HEK293 (cell line): ENCODE results near the gene PGAP1.

Experiments used
- CTCF ChIA-PET: fragments of 350-600 bp; formaldehyde crosslinking; extraction: SDS; loops from one replicate; lab custom pipeline; 2021; ENCODE audit warnings: antibody characterized with exemption; lab: Yijun Ruan, JAX
- POLR2A ChIA-PET: fragments of 300-600 bp; formaldehyde crosslinking; extraction: SDS; loops from one replicate; lab custom pipeline; 2020; ENCODE audit warnings: antibody characterized with exemption, inconsistent platforms; lab: Yijun Ruan, JAX
- H3K27ac ChIP-seq: fragments of 200-500 bp; sonication (Bioruptor generic); 2 replicates; pipeline ENCODE4 v1.5.1; 2014; ENCODE audit warnings: low read depth, low read length, control low read depth, inconsistent platforms; ENCODE audit errors: extremely low read depth
- H3K36me3 ChIP-seq, 2 experiments: fragments of 200-500 bp in 1 of 2; sonication (Bioruptor generic) in 1 of 2; 1 replicate in 1 of 2; 2 replicates in 1 of 2; pipeline ENCODE4 v1.5.1; 2014 to 2017; ENCODE audit warnings: inconsistent platforms in 2 of 2, low read length in 2 of 2; ENCODE audit not compliant: control insufficient read depth in 2 of 2, insufficient read depth in 1 of 2
- H3K4me1 ChIP-seq: fragments of 200-500 bp; sonication (Bioruptor generic); 2 replicates; pipeline ENCODE4 v1.5.1; 2014; ENCODE audit warnings: mild to moderate bottlenecking, low read length, inconsistent platforms; ENCODE audit not compliant: control insufficient read depth, insufficient read depth
- H3K4me3 ChIP-seq: 2 replicates; pipeline ENCODE4 v1.5.1; 2011; ENCODE audit warnings: low read depth, mild to moderate bottlenecking, control low read depth, low read length, moderate library complexity
- H3K9me3 ChIP-seq: fragments of 200-500 bp; sonication (Bioruptor generic); 2 replicates; pipeline ENCODE4 v1.5.1; 2014; ENCODE audit warnings: low read depth, low read length, inconsistent platforms; ENCODE audit not compliant: control insufficient read depth, insufficient read depth
- KLF10 ChIP-seq: fragments of 450-650 bp; IDR thresholded peaks from 2 replicates; pipeline ENCODE4 v1.5.1; 2018; ENCODE audit warnings: missing biosample characterization, mild to moderate bottlenecking, missing genetic modification characterization
- KLF7 ChIP-seq: fragments of 450-650 bp; formaldehyde crosslinking; IDR thresholded peaks from 2 replicates; pipeline ENCODE4 v1.5.1; 2016; ENCODE audit warnings: missing biosample characterization, missing genetic modification characterization, borderline replicate concordance
- MZF1 ChIP-seq: fragments of 450-650 bp; formaldehyde crosslinking; IDR thresholded peaks from 2 replicates; pipeline ENCODE4 v1.5.1; 2017; ENCODE audit warnings: missing biosample characterization, missing genetic modification characterization, borderline replicate concordance
- ZBTB26 ChIP-seq: fragments of 450-650 bp; formaldehyde crosslinking; optimal IDR thresholded peaks from 2 replicates; pipeline ENCODE3; 2016; ENCODE audit warnings: missing biosample characterization, mild to moderate bottlenecking, missing genetic modification characterization
- ZEB2 ChIP-seq: fragments of 450-650 bp; formaldehyde crosslinking; IDR thresholded peaks from 2 replicates; pipeline ENCODE4 v1.5.1; 2016; ENCODE audit warnings: missing biosample characterization, missing genetic modification characterization
- ZNF114 ChIP-seq: fragments of 450-650 bp; formaldehyde crosslinking; IDR thresholded peaks from 2 replicates; pipeline ENCODE4 v1.5.0; 2017; ENCODE audit warnings: missing biosample characterization, missing genetic modification characterization
- ZNF140 ChIP-seq: fragments of 450-650 bp; formaldehyde crosslinking; IDR thresholded peaks from 2 replicates; pipeline ENCODE4 v1.5.1; 2016; ENCODE audit warnings: missing biosample characterization, missing genetic modification characterization
- ZNF155 ChIP-seq: fragments of 450-650 bp; formaldehyde crosslinking; IDR thresholded peaks from 2 replicates; pipeline ENCODE4 v1.5.1; 2016; ENCODE audit warnings: missing biosample characterization, missing genetic modification characterization
- ZNF169 ChIP-seq: fragments of 450-650 bp; formaldehyde crosslinking; IDR thresholded peaks from 2 replicates; pipeline ENCODE4 v1.5.1; 2016; ENCODE audit warnings: missing biosample characterization, missing genetic modification characterization
- ZNF214 ChIP-seq: fragments of 450-650 bp; formaldehyde crosslinking; IDR thresholded peaks from 2 replicates; pipeline ENCODE4 v1.5.1; 2017; ENCODE audit warnings: missing biosample characterization, mild to moderate bottlenecking, missing genetic modification characterization, borderline replicate concordance
- ZNF223 ChIP-seq: fragments of 450-650 bp; formaldehyde crosslinking; IDR thresholded peaks from 2 replicates; pipeline ENCODE4 v1.5.1; 2016; ENCODE audit warnings: missing biosample characterization, missing genetic modification characterization
- ZNF362 ChIP-seq: fragments of 450-650 bp; formaldehyde crosslinking; IDR thresholded peaks from 2 replicates; pipeline ENCODE4 v1.5.1; 2016; ENCODE audit warnings: missing biosample characterization, missing genetic modification characterization
- ZNF404 ChIP-seq: fragments of 450-650 bp; formaldehyde crosslinking; IDR thresholded peaks from 2 replicates; pipeline ENCODE4 v1.5.1; 2017; ENCODE audit warnings: missing biosample characterization, missing genetic modification characterization
- ZNF426 ChIP-seq: fragments of 450-650 bp; formaldehyde crosslinking; IDR thresholded peaks from 2 replicates; pipeline ENCODE4 v1.5.1; 2017; ENCODE audit warnings: missing biosample characterization, missing genetic modification characterization, mild to moderate bottlenecking, inconsistent platforms, moderate library complexity
- ZNF501 ChIP-seq: fragments of 450-650 bp; formaldehyde crosslinking; IDR thresholded peaks from 2 replicates; pipeline ENCODE4 v1.5.1; 2016; ENCODE audit warnings: missing biosample characterization, missing genetic modification characterization
- ZNF580 ChIP-seq: fragments of 450-650 bp; formaldehyde crosslinking; IDR thresholded peaks from 2 replicates; pipeline ENCODE4 v1.5.1; 2016; ENCODE audit warnings: missing biosample characterization, missing genetic modification characterization
- ZNF660 ChIP-seq: fragments of 450-650 bp; IDR thresholded peaks from 2 replicates; pipeline ENCODE4 v1.5.1; 2018; ENCODE audit warnings: missing biosample characterization, mild to moderate bottlenecking, missing genetic modification characterization
- ZNF701 ChIP-seq: fragments of 450-650 bp; formaldehyde crosslinking; IDR thresholded peaks from 2 replicates; pipeline ENCODE4 v1.5.1; 2016; ENCODE audit warnings: missing biosample characterization, missing genetic modification characterization
- ZNF776 ChIP-seq: fragments of 450-650 bp; formaldehyde crosslinking; IDR thresholded peaks from 2 replicates; pipeline ENCODE4 v1.5.0; 2017; ENCODE audit warnings: missing biosample characterization, missing genetic modification characterization, borderline replicate concordance
- ZNF785 ChIP-seq: fragments of 450-650 bp; formaldehyde crosslinking; IDR thresholded peaks from 2 replicates; pipeline ENCODE4 v1.5.1; 2016; ENCODE audit warnings: missing biosample characterization, missing genetic modification characterization
- ZNF791 ChIP-seq: fragments of 450-650 bp; formaldehyde crosslinking; IDR thresholded peaks from 2 replicates; pipeline ENCODE4 v1.5.1; 2016; ENCODE audit warnings: missing biosample characterization, missing genetic modification characterization
- ZSCAN16 ChIP-seq: fragments of 450-650 bp; formaldehyde crosslinking; IDR thresholded peaks from 2 replicates; pipeline ENCODE4 v1.5.1; 2016; ENCODE audit warnings: missing biosample characterization, missing genetic modification characterization
- ZSCAN30 ChIP-seq: fragments of 450-650 bp; IDR thresholded peaks from 2 replicates; pipeline ENCODE4 v1.5.1; 2018; ENCODE audit warnings: missing biosample characterization, mild to moderate bottlenecking, missing genetic modification characterization, moderate library complexity
- TF ChIP-seq, protein P1 (sequence below): fragments of 450-650 bp; formaldehyde crosslinking; IDR thresholded peaks from 2 replicates; pipeline ENCODE4 v1.5.1; 2016; ENCODE audit warnings: missing biosample characterization, missing genetic modification characterization

The PGAP1 gene

DNA sequence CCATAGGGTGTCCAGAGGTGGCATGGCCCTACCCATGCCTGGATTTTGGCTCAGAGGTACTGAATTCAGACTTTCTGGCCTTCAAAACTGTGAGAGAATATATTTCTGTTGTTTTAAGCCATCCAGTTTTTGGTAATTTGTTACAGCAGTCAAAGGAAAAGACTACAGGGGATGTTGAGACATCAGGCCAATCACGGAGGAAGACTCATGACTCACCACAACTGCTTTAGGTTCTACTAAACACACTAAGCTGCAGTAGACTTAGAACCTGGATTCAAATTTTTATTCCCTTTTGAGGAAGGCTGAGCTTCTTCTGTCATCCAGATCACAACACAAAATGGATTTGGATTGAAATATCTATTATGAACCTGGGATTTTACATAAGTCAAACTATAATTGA is 105.3 kb downstream of the PGAP1 start (continued):
- TF ChIP-seq ZNF114 (tag by site-specific recombination) (no peak), ZNF214 (tag by site-specific recombination) (no peak), ZSCAN16 (tag by site-specific recombination) (no peak)

DNA sequence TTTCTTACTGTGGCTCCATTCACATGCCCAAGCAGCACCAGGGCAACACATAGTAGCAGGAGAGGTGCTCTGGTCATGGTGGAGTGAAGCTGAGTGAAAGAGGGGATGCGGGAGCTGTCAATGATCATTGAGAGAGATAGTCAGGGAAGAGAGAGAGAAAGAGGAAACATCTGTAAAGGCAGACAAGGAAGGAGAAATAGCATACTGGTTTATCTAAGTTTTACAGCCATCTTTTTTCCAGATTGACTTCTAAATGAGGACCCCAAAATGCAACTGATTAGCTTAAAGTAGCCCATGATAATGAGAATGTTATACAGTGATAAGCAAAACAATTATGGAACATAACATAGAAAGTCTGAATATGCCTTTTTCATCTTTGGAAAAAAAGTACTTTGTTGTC is 117.2 kb downstream of the PGAP1 start, which contains the start of gene C2orf66:
Gene C2orf66, minus strand, starts transcription at position 96 of the 400 bp plus-strand sequence. Its CDS starts 19 bp downstream, at position 77.
- Histone ChIP-seq H3K4me1 (no peaks in the 10 kb centered on the region), H3K27ac (no peak within 1 kb of the TSS), H3K36me3 (no peaks in the 10 kb centered on the region), H3K9me3 (no peaks in the 10 kb centered on the region), H3K4me3 (no peak within 1 kb of the TSS)
- ChIA-PET CTCF (no interaction called here), POLR2A (no interaction called here)
- TF ChIP-seq ZNF701, result no peak
- TF ChIP-seq ZNF362 (tag by site-specific recombination), result no peak
- TF ChIP-seq MZF1 (tag by site-specific recombination), result no peak
- no peak for TF ChIP-seq KLF7
- no peak for TF ChIP-seq ZNF580 (tag by site-specific recombination)
- no peak for TF ChIP-seq ZNF223
- no peak for TF ChIP-seq ZNF155 (tag by site-specific recombination)
- TF ChIP-seq ZNF660 (tag by site-specific recombination), result no peak
- no peak for TF ChIP-seq ZNF426 (tag by site-specific recombination)

DNA sequence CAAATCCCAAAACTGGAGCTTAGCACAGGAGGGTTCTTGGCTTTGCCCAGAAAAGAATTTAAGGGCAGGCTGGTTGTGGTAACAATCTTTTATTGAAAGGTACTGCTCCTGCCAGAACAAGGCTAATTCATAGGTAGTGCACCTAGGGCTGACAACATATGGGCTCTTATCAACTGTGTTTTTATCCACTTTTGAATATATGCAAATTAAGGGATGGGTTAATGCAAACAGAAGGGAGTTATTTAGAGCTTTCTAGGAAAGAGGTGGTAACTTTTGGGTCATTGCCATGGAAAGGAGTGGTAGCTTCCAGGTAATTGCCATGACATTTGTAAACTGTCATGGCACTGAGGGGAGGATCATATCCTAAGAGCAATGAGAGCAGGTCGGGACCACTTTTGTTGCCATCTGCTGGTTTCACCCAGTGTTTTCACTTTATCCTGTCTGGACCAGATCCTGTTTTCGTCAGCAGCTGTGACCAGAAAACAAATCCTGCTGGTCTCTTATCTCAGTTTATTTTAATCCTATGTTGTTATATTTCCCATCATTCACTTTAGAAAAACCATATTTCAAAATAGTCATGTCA is 118.3 kb downstream of the PGAP1 start:
- Histone ChIP-seq H3K4me1 (no peaks in the 10 kb centered on the region), H3K4me3 (no peak overlapping the region), H3K27ac (no peak overlapping the region), H3K36me3 (no peaks in the 10 kb centered on the region), H3K9me3 (no peaks in the 10 kb centered on the region)
- ChIA-PET CTCF (interaction anchor here (0.8 kb wide), 1 partner anchor 510 kb away, joined by 3 read pairs; no protein-coding TSS in a partner anchor), POLR2A (no interaction called here)
- TF ChIP-seq, protein P1, sequence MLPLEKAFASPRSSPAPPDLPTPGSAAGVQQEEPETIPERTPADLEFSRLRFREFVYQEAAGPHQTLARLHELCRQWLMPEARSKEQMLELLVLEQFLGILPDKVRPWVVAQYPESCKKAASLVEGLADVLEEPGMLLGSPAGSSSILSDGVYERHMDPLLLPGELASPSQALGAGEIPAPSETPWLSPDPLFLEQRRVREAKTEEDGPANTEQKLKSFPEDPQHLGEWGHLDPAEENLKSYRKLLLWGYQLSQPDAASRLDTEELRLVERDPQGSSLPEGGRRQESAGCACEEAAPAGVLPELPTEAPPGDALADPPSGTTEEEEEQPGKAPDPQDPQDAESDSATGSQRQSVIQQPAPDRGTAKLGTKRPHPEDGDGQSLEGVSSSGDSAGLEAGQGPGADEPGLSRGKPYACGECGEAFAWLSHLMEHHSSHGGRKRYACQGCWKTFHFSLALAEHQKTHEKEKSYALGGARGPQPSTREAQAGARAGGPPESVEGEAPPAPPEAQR (tag by site-specific recombination), result no peak
- TF ChIP-seq ZNF501 (no peak), ZSCAN30 (tag by site-specific recombination) (no peak), ZNF791 (tag by site-specific recombination) (no peak), ZNF140 (tag by site-specific recombination) (no peak), ZNF404 (no peak), ZBTB26 (tag by site-specific recombination) (no peak), ZNF776 (no peak), ZNF155 (tag by site-specific recombination) (no peak), ZNF580 (tag by site-specific recombination) (no peak), ZNF785 (no peak), ZEB2 (tag by site-specific recombination) (no peak), ZNF169 (tag by site-specific recombination) (no peak), KLF10 (tag by site-specific recombination) (no peak)
